SK-N-SH (cell line): ENCODE data around the gene CALD1. TPM values are rescaled to one million over a fixed set of nuclear protein-coding genes. Genes with fewer than 3 reads are reported as not detected.

Experiments used
- CTCF ChIA-PET: fragments of 300-600, 350-600 bp; formaldehyde crosslinking; extraction: SDS; loops from one replicate; lab custom pipeline; 2021; lab: Yijun Ruan, JAX
- POLR2A ChIA-PET: fragments of 350-600 bp; sonication (Branson Sonifier 250); formaldehyde crosslinking; extraction: SDS; loops from one replicate; lab custom pipeline; 2020; ENCODE audit warnings: antibody characterized with exemption, inconsistent platforms; lab: Yijun Ruan, JAX
- DNase-seq: peaks from one replicate; pipeline ENCODE4 v3.0.0; 2012
- H2AFZ ChIP-seq: fragments of 200-600 bp; sonication (generic); 2 replicates; pipeline ENCODE4 v1.8.1; 2016; ENCODE audit warnings: antibody characterized with exemption, mild to moderate bottlenecking, low read depth
- H3F3A ChIP-seq: fragments of 200-600 bp; sonication (generic); replicated peaks from 2 replicates; pipeline ENCODE3; 2016; ENCODE audit warnings: antibody characterized with exemption, mild to moderate bottlenecking; ENCODE audit not compliant: insufficient read depth
- H3K27ac ChIP-seq, 2 experiments: fragments of 200-500 bp in 1 of 2; fragments of 200-600 bp in 1 of 2; sonication (Bioruptor generic) in 1 of 2; sonication (generic), shearing (Covaris generic) in 1 of 2; 2 replicates each; pipeline versions ENCODE4 v1.5.1 to v1.6.1; 2014 to 2016; ENCODE audit warnings: low read depth in 2 of 2, inconsistent platforms in 1 of 2, low read length in 1 of 2, mild to moderate bottlenecking in 1 of 2, mixed read lengths in 1 of 2
- H3K27me3 ChIP-seq: fragments of 200-600 bp; sonication (generic), shearing (Covaris generic); 2 replicates; pipeline ENCODE4 v1.6.1; 2016; ENCODE audit warnings: mixed run types; ENCODE audit not compliant: insufficient read depth
- H3K36me3 ChIP-seq, 2 experiments: fragments of 200-500 bp in 1 of 2; fragments of 200-600 bp in 1 of 2; sonication (Bioruptor generic) in 1 of 2; sonication (generic) in 1 of 2; replicated peaks in 1 of 2; 2 replicates each; pipeline versions ENCODE3 to v1.5.1; 2014 to 2016; ENCODE audit warnings: low read length in 1 of 2, mild to moderate bottlenecking in 1 of 2; ENCODE audit not compliant: insufficient read depth in 2 of 2, control insufficient read depth in 1 of 2
- H3K4me1 ChIP-seq, 2 experiments: fragments of 200-500 bp in 1 of 2; fragments of 200-600 bp in 1 of 2; sonication (Bioruptor generic) in 1 of 2; sonication (generic), shearing (Covaris generic) in 1 of 2; 2 replicates each; pipeline versions ENCODE4 v1.5.1 to v1.6.1; 2014 to 2016; ENCODE audit warnings: low read depth in 1 of 2, low read length in 1 of 2, mixed run types in 1 of 2; ENCODE audit not compliant: insufficient read depth in 2 of 2, control insufficient read depth in 1 of 2
- H3K4me2 ChIP-seq: fragments of 200-600 bp; sonication (generic), shearing (Covaris generic); 2 replicates; pipeline ENCODE4 v1.6.1; 2017; ENCODE audit warnings: mixed run types
- H3K4me3 ChIP-seq, 2 experiments: fragments of 200-500 bp in 1 of 2; fragments of 200-600 bp in 1 of 2; sonication (Bioruptor generic) in 1 of 2; sonication (generic), shearing (Covaris generic) in 1 of 2; 2 replicates each; pipeline versions ENCODE4 v1.5.1 to v1.8.1; 2014 to 2016; ENCODE audit warnings: low read depth in 2 of 2, inconsistent platforms in 1 of 2, low read length in 1 of 2, mild to moderate bottlenecking in 1 of 2, mixed read lengths in 1 of 2, moderate library complexity in 1 of 2
- H3K79me2 ChIP-seq: fragments of 200-600 bp; sonication (generic); 2 replicates; pipeline ENCODE4 v1.8.1; 2017; ENCODE audit warnings: mild to moderate bottlenecking; ENCODE audit not compliant: insufficient read depth
- H3K9ac ChIP-seq: fragments of 200-600 bp; sonication (generic); 2 replicates; pipeline ENCODE4 v1.6.1; 2017; ENCODE audit warnings: mixed run types
- H3K9me2 ChIP-seq: fragments of 200-600 bp; sonication (generic); 2 replicates; pipeline ENCODE4 v1.6.1; 2017; ENCODE audit warnings: mixed run types
- H3K9me3 ChIP-seq: fragments of 200-600 bp; sonication (generic); 2 replicates; pipeline ENCODE4 v1.6.1; 2017; ENCODE audit warnings: mixed run types, mild to moderate bottlenecking, moderate library complexity
- H4K20me1 ChIP-seq: fragments of 200-600 bp; sonication (generic); 2 replicates; pipeline ENCODE4 v1.6.1; 2017; ENCODE audit warnings: mild to moderate bottlenecking, mixed run types; ENCODE audit not compliant: insufficient read depth
- CHD2 ChIP-seq: fragments of 150-350 bp; IDR thresholded peaks from 2 replicates; pipeline ENCODE4 v1.6.1; 2018; ENCODE audit warnings: low read length; ENCODE audit not compliant: partially characterized antibody
- CTCF ChIP-seq: fragments of 200-600 bp; sonication (generic); IDR thresholded peaks from 2 replicates; pipeline ENCODE4 v1.6.1; 2017; ENCODE audit warnings: antibody characterized with exemption, mild to moderate bottlenecking, moderate library complexity
- ELF1 ChIP-seq: IDR thresholded peaks from 2 replicates; pipeline ENCODE4 v1.4.0; 2012
- EP300 ChIP-seq, 2 experiments: IDR thresholded peaks; 2 replicates each; pipeline versions ENCODE4 v1.4.0 to v1.6.1; 2012; ENCODE audit warnings: borderline replicate concordance in 1 of 2, low read depth in 1 of 2, low read length in 1 of 2
- EZH2phosphoT487 ChIP-seq: fragments of 200-600 bp; sonication (generic); IDR thresholded peaks from 2 replicates; pipeline ENCODE4 v1.6.1; 2017; ENCODE audit warnings: low read depth, mixed run types, mild to moderate bottlenecking, antibody characterized with exemption, moderate library complexity, borderline replicate concordance
- FOXM1 ChIP-seq: IDR thresholded peaks from 2 replicates; pipeline ENCODE4 v1.4.0; 2012; ENCODE audit warnings: low read depth, mild to moderate bottlenecking
- GATA2 ChIP-seq: sonication (generic); formaldehyde crosslinking; IDR thresholded peaks from 2 replicates; pipeline ENCODE4 v1.5.0; 2020; ENCODE audit warnings: mild to moderate bottlenecking, missing genetic modification reagents
- JUND ChIP-seq: IDR thresholded peaks from 2 replicates; pipeline ENCODE4 v1.4.0; 2012
- MEF2A ChIP-seq: IDR thresholded peaks from 2 replicates; pipeline ENCODE4 v1.4.0; 2012; ENCODE audit warnings: low read depth, borderline replicate concordance
- MXI1 ChIP-seq: IDR thresholded peaks from 2 replicates; pipeline ENCODE4 v1.6.1; 2012; ENCODE audit warnings: mild to moderate bottlenecking, low read depth, low read length, improper control_type of control experiment
- NRF1 ChIP-seq: IDR thresholded peaks from 2 replicates; pipeline ENCODE4 v1.6.1; 2012; ENCODE audit warnings: low read depth, mild to moderate bottlenecking, low read length
- RAD21 ChIP-seq: IDR thresholded peaks from 2 replicates; pipeline ENCODE4 v1.6.1; 2012; ENCODE audit warnings: mild to moderate bottlenecking, low read length
- RFX5 ChIP-seq: IDR thresholded peaks from 2 replicates; pipeline ENCODE4 v1.6.1; 2012; ENCODE audit warnings: mild to moderate bottlenecking, improper control_type of control experiment, low read length
- RXRA ChIP-seq: IDR thresholded peaks from 2 replicates; pipeline ENCODE4 v1.4.0; 2012; ENCODE audit warnings: low read depth, mild to moderate bottlenecking, borderline replicate concordance
- SIN3A ChIP-seq: IDR thresholded peaks from 2 replicates; pipeline ENCODE4 v1.6.1; 2012; ENCODE audit warnings: low read depth, mild to moderate bottlenecking, low read length, moderate library complexity, borderline replicate concordance
- TAF1 ChIP-seq: IDR thresholded peaks from 2 replicates; pipeline ENCODE4 v1.6.1; 2012; ENCODE audit warnings: low read depth, mild to moderate bottlenecking, low read length, moderate library complexity, borderline replicate concordance
- TEAD4 ChIP-seq: IDR thresholded peaks from 2 replicates; pipeline ENCODE4 v1.4.0; 2012; ENCODE audit warnings: mild to moderate bottlenecking, borderline replicate concordance; ENCODE audit not compliant: insufficient read depth
- USF2 ChIP-seq: fragments of 150-350 bp; IDR thresholded peaks from 2 replicates; pipeline ENCODE4 v1.6.1; 2017; ENCODE audit warnings: antibody characterized with exemption, low read length, low read depth, borderline replicate concordance
- ZBTB33 ChIP-seq: IDR thresholded peaks from 2 replicates; pipeline ENCODE4 v1.4.0; 2012; ENCODE audit warnings: low read depth, borderline replicate concordance
- WGBS: methylation state at CpG from one replicate; pipeline ENCODE4 v1.1.6; 2017; ENCODE audit warnings: low lambda C conversion rate; 5-methylcytosine and 5-hydroxymethylcytosine counted together
- polyA plus RNA-seq, 3 experiments: library from polyadenylated mRNA; depleted of rRNA; stranded (reverse); fragments of >200 nt; gene quantifications; 2 replicates each; pipeline ENCODE4 v1.2.3, GENCODE V29; 2012

CALD1 gene
- polyA plus RNA-seq, 1 of the 3 experiments (the other 2 are of a cell fraction) = 299 TPM

GRCh38 chr7:134927723-134928122, 148.3 kb downstream of the CALD1 start:
- DNase-seq = no peak
- POLR2A ChIA-PET = no interaction called here
- no peak overlapping the region for H2AFZ ChIP-seq
- peaks cover 29% of the 10 kb centered on the region for H3F3A ChIP-seq
- H4K20me1 ChIP-seq = peaks cover 29% of the 10 kb centered on the region; the same call in 1 of the 2 replicates
- H3K27me3 ChIP-seq = no peaks in the 10 kb centered on the region
- no peak overlapping the region for H3K4me2 ChIP-seq
- 98% methylated on average over 3 of the region's 3 CpGs for WGBS
- H3K4me1 ChIP-seq = peaks cover 0 to 8% of the 10 kb centered on the region in 2 experiments; a peak in 1 of 4 replicates
- H3K36me3 ChIP-seq = peaks cover 55 to 67% of the 10 kb centered on the region in 2 experiments
- H3K4me3 ChIP-seq = no peak overlapping the region
- H3K79me2 ChIP-seq = peaks cover 94% of the 10 kb centered on the region
- H3K9ac ChIP-seq = no peak overlapping the region
- H3K9me3 ChIP-seq = no peaks in the 10 kb centered on the region
- no peak for TF ChIP-seq SIN3A
- TF ChIP-seq TEAD4 = no peak
- TF ChIP-seq FOXM1 = no peak
- TF ChIP-seq NRF1 = no peak
- TF ChIP-seq RFX5 = no peak
- no peak for TF ChIP-seq RAD21
- TF ChIP-seq EP300 (IDR thresholded peaks at IDR 0.05; ENCODE audit: borderline replicate concordance in 1 of 2, low read depth in 1 of 2, low read length in 1 of 2) = no peak
- TF ChIP-seq CHD2 = no peak
- TF ChIP-seq ELF1 = no peak
- TF ChIP-seq CTCF = no peak
- TF ChIP-seq MEF2A = no peak
- TF ChIP-seq RXRA = no peak
- TF ChIP-seq USF2 = no peak
- TF ChIP-seq MXI1 = no peak
- TF ChIP-seq TAF1 = no peak
- TF ChIP-seq, all 33 proteins: peak for 0
- Histone ChIP-seq H3K27ac (no peak overlapping the region), H3K9me2 (no peaks in the 10 kb centered on the region)
- CTCF ChIA-PET = interaction anchor here (0.9 to 1.5 kb wide), 4 partner anchors 10 to 295 kb away, joined by 3 to 4 read pairs (median 4); no protein-coding TSS in a partner anchor

GRCh38 chr7:134928554-134928953, 149.1 kb downstream of the CALD1 start:
- H3K9me3 ChIP-seq = no peaks in the 10 kb centered on the region
- H3K27ac ChIP-seq = no peak overlapping the region
- no peaks in the 10 kb centered on the region for H3K27me3 ChIP-seq
- DNase-seq = no peak
- no peak overlapping the region for H2AFZ ChIP-seq
- CTCF ChIA-PET = interaction anchor here (1.4 to 1.5 kb wide), 2 partner anchors 11 to 15 kb away, joined by 3 to 4 read pairs; no protein-coding TSS in a partner anchor
- peaks cover 56 to 66% of the 10 kb centered on the region in 2 experiments for H3K36me3 ChIP-seq
- no peak for TF ChIP-seq JUND
- no peak for TF ChIP-seq ZBTB33
- no peak for TF ChIP-seq EP300 (IDR thresholded peaks at IDR 0.05; ENCODE audit: borderline replicate concordance in 1 of 2, low read depth in 1 of 2, low read length in 1 of 2)
- TF ChIP-seq CHD2 = no peak
- TF ChIP-seq SIN3A = no peak
- no peak for TF ChIP-seq EZH2phosphoT487
- TF ChIP-seq GATA2 (CRISPR knock-in tag) = no peak
- TF ChIP-seq, all 33 proteins: peak for 0
- Histone ChIP-seq H4K20me1 (peaks cover 26% of the 10 kb centered on the region; the same call in 1 of the 2 replicates), H3F3A (peaks cover 29% of the 10 kb centered on the region), H3K79me2 (peaks cover 91% of the 10 kb centered on the region), H3K9me2 (no peaks in the 10 kb centered on the region), H3K9ac (no peak overlapping the region), H3K4me1 (peaks cover 0 to 8% of the 10 kb centered on the region in 2 experiments; a peak in 1 of 4 replicates), H3K4me2 (no peak overlapping the region), H3K4me3 (no peak overlapping the region)
- POLR2A ChIA-PET = no interaction called here
- WGBS = 97% methylated on average over 18 of the region's 18 CpGs
